Bone marrow (tissue), 2 donors: Measurements from ENCODE around the gene IGFN1.

Source experiments
- DNase-seq, 2 donors: peaks; one replicate each; lab custom pipeline; 2025; lab: John Stamatoyannopoulos, UW

The IGFN1 gene

GRCh38 chr1:201185123-201185453 is 5.5 kb upstream of the IGFN1 start:
- DNase-seq: no peak

DNA sequence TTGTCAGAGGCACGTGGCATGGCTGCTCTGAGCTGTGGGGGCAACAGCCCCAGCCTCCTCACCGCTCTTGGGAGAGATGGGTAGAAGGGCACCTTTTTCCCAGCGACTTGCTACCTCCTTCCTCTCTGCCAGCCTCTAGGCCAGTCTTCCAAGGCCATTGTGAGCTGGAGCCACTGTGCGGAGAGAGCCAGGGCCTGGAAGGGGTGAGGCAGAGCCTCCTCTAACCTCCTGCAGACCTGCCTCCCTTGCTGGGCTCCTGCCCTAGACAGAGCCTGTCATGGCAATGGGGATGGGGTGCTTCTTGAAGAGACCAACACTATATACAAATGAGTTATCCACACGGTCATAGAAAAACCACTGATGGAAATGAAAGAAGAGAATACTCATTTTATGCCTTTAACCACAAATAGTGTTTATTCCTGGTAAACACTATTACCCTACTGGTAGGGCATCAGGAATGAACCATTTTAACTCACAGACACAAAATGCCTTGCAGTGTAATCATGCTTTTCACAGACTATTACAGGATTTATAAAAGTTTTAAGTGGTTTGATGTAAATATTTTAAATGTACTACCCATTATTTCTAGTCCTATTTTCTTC is 5.0 kb upstream of the IGFN1 start:
- DNase-seq: no peak

DNA sequence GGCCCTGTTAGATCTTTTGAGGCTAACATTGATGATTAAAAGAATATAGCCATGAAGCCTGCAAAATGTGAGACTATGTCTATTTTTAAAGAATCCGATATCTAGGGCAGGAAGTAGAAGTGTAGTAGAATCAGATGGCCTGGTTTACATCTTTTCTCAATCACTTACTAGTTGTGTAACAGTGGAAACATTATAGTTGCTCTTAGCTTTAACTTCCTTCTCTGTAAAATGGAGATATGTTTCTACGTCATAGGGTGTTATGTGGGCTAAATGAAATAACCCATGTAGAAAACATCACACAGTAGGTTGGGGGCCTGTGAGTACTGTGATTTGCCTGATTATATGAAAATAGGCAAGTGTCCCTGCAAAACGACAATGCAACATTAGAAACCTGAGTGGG is 4.4 kb upstream of the IGFN1 start:
- DNase-seq: no peak

GRCh38 chr1:201189085-201189484 is 1.5 kb upstream of the IGFN1 start:
- DNase-seq: no peak

DNA sequence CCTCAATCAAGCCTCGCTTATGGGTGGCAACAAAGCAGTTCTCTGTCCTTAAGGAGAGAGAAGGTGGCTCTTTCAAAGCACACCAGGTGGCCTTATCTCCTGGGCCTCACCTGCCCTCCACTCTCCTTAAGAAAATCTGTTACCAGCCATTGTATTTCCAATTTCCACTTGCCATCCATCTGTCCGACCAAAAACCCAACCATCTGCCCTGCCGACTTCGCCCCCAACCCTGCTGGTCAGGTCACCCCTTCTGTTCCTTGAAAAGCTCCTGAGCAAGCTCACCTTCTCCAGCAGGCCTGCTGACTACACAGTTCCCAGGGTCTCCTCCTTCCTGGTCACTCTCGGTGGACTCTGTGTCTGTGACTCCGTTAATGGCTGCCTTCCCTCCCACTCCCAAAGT is 619 bp upstream of the IGFN1 start:
- no peak for DNase-seq

DNA sequence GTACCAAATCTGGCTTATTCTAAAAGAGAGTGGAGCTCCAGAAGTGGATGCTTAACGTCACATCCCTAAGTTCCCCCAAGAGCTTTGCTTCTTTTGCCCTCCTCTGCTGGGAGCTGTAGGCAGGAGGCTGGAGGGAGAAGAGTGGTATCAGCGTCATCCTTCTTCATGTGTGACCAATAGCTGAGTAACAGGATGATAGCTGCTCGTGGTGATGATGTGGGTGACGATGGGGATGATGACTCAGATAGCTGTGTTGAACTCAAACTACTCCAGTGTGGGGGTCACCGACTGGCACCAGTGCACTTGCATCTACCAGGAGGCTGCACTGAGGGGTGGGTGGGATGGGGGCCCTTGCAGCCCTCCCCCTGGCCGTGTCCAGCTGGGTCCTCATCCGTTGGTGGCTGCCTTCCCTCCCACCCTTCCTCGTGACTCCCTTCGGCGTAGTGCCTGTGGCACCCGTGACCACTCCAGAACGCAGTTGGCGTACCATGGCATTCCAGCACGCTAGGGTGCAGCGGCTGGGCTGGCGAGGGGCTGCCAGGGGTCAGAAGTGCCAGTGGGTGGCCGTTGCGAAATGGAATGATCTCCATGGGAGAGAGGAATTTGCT is 1.1 kb downstream of the IGFN1 start:
- no peak for DNase-seq

GRCh38 chr1:201192261-201192788 is 1.7 kb downstream of the IGFN1 start:
- no peak for DNase-seq

- no peak for DNase-seq
Observed at GRCh38 chr1:201194046-201194445, 3.4 kb downstream of the IGFN1 start.

GRCh38 chr1:201198598-201198997 is 8.0 kb downstream of the IGFN1 start:
- DNase-seq: no peak

GRCh38 chr1:201205036-201205435 is 14.4 kb downstream of the IGFN1 start:
- no peak for DNase-seq

DNA sequence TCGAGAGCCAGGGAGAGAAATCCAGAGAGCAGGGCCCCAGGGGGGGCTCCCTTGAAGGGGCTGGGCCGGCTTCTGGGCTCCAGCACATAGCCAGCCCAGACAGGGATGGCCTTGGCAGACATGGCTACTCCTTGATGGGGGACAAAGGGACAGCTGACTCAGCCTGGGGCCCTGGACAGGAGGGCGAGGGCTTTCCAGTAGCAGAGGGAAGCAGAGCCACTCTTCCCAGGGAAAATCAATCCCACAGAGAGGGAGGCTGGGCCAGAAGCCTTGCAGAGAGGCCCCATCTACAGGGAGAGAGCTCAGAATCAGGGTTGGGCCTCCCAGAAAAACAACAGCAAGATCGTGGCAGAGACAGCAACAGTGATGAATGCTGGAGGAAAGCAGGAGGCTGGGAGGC is 15.6 kb downstream of the IGFN1 start:
- DNase-seq: no peak

DNA sequence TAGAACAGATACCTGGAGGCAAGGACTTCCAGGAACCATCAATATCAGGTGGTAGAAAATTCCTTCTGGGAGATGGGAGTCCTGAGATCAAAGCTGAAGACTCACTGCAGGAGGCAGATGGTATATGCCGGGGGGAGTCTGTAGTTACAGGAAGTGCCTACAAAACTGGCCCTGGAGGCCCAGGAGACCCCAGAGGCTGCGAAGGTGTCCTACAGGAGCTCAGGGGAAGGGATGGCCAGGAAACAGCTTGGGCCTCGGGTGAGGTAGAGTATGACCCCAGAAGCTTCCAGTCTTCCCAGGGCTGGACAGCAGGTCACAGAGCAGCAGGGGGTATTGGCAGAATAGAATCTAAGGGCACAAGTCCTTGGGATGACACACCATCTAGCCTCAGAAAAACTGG is 16.4 kb downstream of the IGFN1 start:
- no peak for DNase-seq

DNA sequence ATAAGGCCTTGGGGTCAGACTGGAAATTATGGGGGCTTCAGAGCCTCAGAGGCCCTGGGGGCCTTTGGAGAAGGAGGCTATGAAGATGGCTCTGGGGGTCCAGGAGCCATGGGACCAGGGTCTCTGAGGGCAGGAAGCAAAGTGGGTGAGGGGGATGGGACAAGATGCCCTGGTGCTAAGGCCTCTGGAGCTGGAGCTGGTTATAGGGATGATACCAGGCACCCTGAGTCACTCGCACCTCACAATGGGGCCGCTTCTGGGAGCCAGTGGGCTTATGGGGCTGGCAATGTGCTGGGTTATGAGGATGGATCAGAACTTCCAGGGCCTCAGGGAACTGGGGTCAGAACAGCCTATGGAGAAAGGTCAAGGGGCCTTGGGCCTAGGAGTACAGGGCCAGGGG is 17.6 kb downstream of the IGFN1 start:
- no peak for DNase-seq

DNA sequence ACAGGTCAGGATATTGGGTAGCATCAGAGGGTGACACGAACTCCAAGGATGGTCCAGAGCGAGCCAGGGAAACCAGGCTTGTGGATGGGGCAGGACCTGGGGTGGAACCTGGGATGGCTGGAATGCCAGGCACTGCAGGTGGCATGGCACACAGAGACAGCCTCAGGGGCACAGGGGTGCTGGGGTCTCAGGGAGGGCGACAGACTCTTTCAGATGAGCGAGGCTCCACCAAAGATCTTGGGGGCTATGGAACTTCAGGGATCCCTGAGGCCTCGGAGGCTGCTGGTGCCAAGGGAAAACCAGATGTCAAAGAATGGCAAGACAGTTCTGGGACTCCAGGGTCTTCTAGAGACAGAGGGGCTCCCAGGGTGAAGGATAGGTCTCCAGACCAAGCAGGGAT is 21.4 kb downstream of the IGFN1 start:
- DNase-seq: no peak

- no peak for DNase-seq
Observed at GRCh38 chr1:201212461-201213055, 21.9 kb downstream of the IGFN1 start.

DNA sequence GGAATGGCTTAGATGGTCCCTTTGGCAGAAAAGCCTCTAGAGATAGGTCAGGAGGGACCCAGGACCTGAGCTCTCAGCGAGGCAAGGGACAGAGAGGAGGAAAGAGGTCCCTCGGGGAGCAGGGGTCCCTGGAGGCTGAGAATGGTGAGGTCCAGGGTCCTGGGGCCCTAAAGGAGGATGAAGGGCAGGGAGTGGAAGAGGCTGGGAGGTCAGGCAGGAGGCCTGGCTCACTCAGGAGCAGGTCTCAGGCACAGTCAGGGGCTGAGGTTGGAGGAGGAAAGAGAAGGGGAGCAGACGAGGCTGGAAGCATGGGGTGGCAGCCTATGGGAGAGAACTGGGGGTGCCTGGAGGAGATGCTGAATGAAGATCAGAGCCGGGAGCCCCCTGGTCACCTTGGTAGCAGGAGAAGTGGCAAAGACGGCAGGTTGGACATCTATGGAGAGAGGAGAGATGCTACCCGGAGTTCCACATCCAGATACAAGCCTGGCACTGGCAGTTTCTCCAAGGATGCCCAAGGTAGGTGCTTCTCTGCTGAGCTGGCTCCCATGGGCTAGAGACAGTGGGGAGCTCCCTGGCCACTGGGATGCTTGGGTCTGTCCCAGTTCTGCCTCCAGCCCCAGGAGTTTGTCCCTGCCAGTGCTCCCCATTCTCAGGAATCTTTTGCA is 22.6 kb downstream of the IGFN1 start:
- DNase-seq: no peak

DNA sequence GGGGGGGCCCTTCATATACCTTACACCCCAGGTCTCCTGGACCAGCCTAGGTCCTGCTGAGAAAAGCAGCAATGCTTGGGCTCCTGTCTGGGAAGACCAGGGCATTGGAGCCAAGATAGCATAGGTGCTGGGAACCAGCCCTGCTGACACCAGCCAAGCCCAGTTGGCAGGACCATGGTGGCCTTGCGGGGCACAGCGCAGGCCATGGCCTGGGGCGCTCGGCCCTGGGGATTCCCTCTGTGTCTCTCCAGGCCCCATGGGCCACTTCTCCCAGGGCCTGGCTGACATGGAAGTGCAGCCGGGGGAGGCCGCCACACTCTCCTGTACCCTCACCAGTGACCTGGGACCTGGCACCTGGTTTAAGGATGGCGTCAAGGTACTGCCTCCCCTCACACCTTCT is 23.3 kb downstream of the IGFN1 start:
- DNase-seq: no peak

DNA sequence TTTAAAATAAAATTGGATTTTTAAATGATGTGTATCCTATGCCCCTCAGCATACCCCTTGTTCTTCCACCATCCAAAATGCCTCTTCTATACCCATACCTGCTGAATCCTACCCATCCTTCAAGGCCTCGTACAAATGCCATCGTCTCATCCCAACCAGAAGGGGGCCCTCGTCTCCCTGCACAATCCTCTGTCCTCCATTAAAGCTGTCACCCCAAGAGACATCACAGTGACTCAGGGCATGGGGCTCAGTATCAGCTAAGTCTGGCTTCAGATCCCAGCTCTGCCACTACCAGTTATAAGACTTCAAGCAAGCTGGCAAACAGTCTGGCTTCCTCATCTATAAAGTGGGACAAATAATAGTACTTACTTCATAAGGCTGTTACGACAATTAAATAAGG is 23.8 kb downstream of the IGFN1 start:
- no peak for DNase-seq

- no peak for DNase-seq
Observed at GRCh38 chr1:201214886-201215285, 24.3 kb downstream of the IGFN1 start.

DNA sequence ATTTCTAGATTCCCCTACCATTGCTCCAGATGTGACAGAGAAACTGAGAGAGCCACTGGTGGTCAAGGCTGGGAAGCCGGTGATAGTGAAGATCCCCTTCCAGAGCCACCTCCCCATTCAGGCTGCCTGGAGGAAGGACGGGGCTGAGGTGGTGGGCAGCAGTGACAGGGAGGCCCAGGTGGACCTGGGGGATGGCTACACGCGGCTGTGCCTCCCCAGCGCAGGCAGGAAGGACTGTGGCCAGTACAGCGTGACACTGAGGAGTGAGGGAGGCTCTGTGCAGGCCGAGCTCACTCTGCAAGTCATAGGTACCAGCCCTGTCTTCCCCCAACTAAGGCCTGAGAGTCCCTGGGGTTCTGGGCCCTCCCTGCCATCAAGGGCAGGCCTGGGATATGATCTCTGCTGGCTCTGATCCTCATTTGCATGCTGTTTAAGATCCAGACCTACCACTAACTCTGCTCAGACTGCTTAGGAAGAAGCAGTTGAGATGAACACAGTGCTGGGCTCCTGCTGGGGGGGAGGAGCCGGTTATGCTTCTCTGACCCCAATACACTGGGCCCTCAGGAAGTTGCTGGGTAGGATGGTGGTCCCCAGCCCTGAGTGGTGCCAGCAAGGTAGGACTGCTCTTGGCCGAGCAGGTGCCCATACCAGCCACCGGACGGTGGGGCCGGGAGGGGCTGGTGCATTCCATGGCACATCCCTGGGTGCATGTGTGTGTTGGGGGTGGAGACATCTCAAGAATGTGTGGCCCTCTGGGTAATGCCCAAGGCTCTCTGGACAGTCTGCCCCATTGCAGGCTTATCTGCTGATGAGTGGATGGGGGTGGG is 25.1 kb downstream of the IGFN1 start:
- DNase-seq: no peak

- no peak for DNase-seq
Observed at GRCh38 chr1:201216395-201217085, 25.9 kb downstream of the IGFN1 start.

- no peak for DNase-seq
Observed at GRCh38 chr1:201217146-201217545, 26.5 kb downstream of the IGFN1 start.
